Mucosa of descending colon (tissue), 3 donors: Measurements from ENCODE around the gene BNC2. TPM values are rescaled to one million over a fixed set of nuclear protein-coding genes. Genes with fewer than 3 reads are reported as not detected.
A peak's percentile ranks its signal among the peaks of the same experiment; 100 is the strongest.

Experiments used
- ATAC-seq: fragments of 200-7000 bp; cut with Tn5 transposase; one replicate; pipeline ENCODE4 v1.9.1; 2020; ENCODE audit warnings: mild to moderate bottlenecking, moderate library complexity
- DNase-seq, 3 donors: peaks; one replicate each; pipeline ENCODE4 v3.0.0-alpha.2; 2020
- H3K36me3 ChIP-seq: fragments of 200-600 bp; one replicate; pipeline ENCODE4 v1.8.0; 2021; ENCODE audit warnings: low read depth, mild to moderate bottlenecking
- H3K4me1 ChIP-seq: fragments of 200-600 bp; one replicate; pipeline ENCODE4 v1.8.0; 2021; ENCODE audit warnings: low read depth, mild to moderate bottlenecking
- H3K4me3 ChIP-seq: fragments of 200-600 bp; one replicate; pipeline ENCODE4 v1.8.0; 2021; ENCODE audit warnings: mild to moderate bottlenecking
- H3K9me3 ChIP-seq: fragments of 200-600 bp; one replicate; pipeline ENCODE4 v1.8.0; 2021; ENCODE audit warnings: mild to moderate bottlenecking
- intact Hi-C, 2 donors: fragments of 100-400 bp; cut with DNase I in 1 of 2; cut with micrococcal nuclease in 1 of 2; formaldehyde crosslinking; loops; one replicate each; pipeline versions ENCODE4 v1.11.0 to v1.11.1; 2022; cut with DNase I, micrococcal nuclease
- total RNA-seq, 3 donors: library from RNA; stranded (reverse); fragmentation: NEBNext Ultra II Directional in 2 of 3; extraction: Animal tissue kit (Norgen Biotek cat#: 25700) in 2 of 3; gene quantifications; one replicate each; pipeline versions ENCODE4 v1.2.1 to v1.2.4, GENCODE V29; 2021 to 2023
- TF ChIP-seq, protein P1 (sequence below): fragments of 200-600 bp; IDR thresholded peaks from one replicate; pipeline ENCODE4 v1.8.0; 2022; ENCODE audit warnings: antibody characterized with exemption, mild to moderate bottlenecking
- donor health status: DM: no; HTN: no; CAD: no; lungs with moderate emphysema.
- donor health status: DM: no; HTN: no; CAD: no.
- donor health status: DM: no; HTN: yes; CAD: no.

BNC2 gene
- total RNA-seq, 3 donors from 2014 or later, result 8.2 to 192 (median 12.0) TPM

GRCh38 chr9:16825971-16826625 is 44.4 kb downstream of the BNC2 start:
- H3K4me3 ChIP-seq, result no peak overlapping the region
- DNase-seq (peak in 1 of 3 donors; percentile 37), ATAC-seq (peak; percentile 46)
- H3K4me1 ChIP-seq, result no peaks in the 10 kb centered on the region
- H3K9me3 ChIP-seq, result no peaks in the 10 kb centered on the region
- TF ChIP-seq, protein P1, sequence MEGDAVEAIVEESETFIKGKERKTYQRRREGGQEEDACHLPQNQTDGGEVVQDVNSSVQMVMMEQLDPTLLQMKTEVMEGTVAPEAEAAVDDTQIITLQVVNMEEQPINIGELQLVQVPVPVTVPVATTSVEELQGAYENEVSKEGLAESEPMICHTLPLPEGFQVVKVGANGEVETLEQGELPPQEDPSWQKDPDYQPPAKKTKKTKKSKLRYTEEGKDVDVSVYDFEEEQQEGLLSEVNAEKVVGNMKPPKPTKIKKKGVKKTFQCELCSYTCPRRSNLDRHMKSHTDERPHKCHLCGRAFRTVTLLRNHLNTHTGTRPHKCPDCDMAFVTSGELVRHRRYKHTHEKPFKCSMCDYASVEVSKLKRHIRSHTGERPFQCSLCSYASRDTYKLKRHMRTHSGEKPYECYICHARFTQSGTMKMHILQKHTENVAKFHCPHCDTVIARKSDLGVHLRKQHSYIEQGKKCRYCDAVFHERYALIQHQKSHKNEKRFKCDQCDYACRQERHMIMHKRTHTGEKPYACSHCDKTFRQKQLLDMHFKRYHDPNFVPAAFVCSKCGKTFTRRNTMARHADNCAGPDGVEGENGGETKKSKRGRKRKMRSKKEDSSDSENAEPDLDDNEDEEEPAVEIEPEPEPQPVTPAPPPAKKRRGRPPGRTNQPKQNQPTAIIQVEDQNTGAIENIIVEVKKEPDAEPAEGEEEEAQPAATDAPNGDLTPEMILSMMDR, result no peak
- intact Hi-C loops, result no loop called here
- no peaks in the 10 kb centered on the region for H3K36me3 ChIP-seq

- TF ChIP-seq, protein P1, result no peak
- H3K4me3 ChIP-seq, result no peak overlapping the region
- no peaks in the 10 kb centered on the region for H3K36me3 ChIP-seq
- H3K9me3 ChIP-seq, result no peaks in the 10 kb centered on the region
- ATAC-seq (no peak), DNase-seq (no peak)
- no peaks in the 10 kb centered on the region for H3K4me1 ChIP-seq
- intact Hi-C loops, result no loop called here
Measured at GRCh38 chr9:16825331-16825725, 45.1 kb downstream of the BNC2 start.

GRCh38 chr9:16824545-16825330 is 45.7 kb downstream of the BNC2 start:
- DNase-seq (no peak), ATAC-seq (no peak)
- Histone ChIP-seq H3K4me1 (no peaks in the 10 kb centered on the region), H3K36me3 (no peaks in the 10 kb centered on the region), H3K9me3 (no peaks in the 10 kb centered on the region), H3K4me3 (no peak overlapping the region)
- TF ChIP-seq, protein P1, result no peak
- intact Hi-C loops, result no loop called here

GRCh38 chr9:16823906-16824305 is 46.6 kb downstream of the BNC2 start:
- intact Hi-C loops, result no loop called here
- Histone ChIP-seq H3K4me3 (no peak overlapping the region), H3K36me3 (no peaks in the 10 kb centered on the region), H3K9me3 (no peaks in the 10 kb centered on the region), H3K4me1 (no peaks in the 10 kb centered on the region)
- TF ChIP-seq, protein P1, result no peak
- no peak for ATAC-seq
- no peak for DNase-seq

DNA sequence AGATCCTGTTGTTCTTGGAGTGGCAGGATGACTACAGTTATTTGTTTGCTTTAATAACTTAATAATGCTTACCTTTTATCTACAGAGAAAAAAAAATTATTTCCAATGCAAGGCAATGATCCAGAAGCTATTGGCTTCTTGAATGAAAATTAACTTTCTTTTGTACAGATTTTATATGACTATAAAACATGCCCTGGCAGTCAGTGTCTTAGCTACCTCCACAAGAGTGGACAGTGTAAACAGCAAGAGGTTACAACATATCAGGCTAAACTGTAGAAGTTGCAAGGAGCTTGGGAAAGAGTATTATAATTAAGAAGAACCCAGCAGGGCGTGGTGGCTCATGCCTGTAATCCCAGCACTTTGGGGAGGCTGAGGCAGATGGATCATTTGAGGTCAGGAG is 49.1 kb downstream of the BNC2 start:
- DNase-seq (no peak), ATAC-seq (no peak)
- Histone ChIP-seq H3K4me3 (no peak overlapping the region), H3K9me3 (no peaks in the 10 kb centered on the region), H3K4me1 (no peaks in the 10 kb centered on the region), H3K36me3 (no peaks in the 10 kb centered on the region)
- intact Hi-C loops, result no loop called here
- TF ChIP-seq, protein P1, result no peak
